GM12873 (cell line): ENCODE results near the gene PHF24.

Source experiments
- TF ChIP-seq, protein P1 (sequence below): IDR thresholded peaks from 2 replicates; pipeline ENCODE4 v1.5.1; 2012; ENCODE audit warnings: low read depth, mild to moderate bottlenecking, moderate library complexity, low read length, control low read depth; ENCODE audit not compliant: insufficient read depth; ENCODE audit errors: missing control alignments

Gene PHF24

DNA sequence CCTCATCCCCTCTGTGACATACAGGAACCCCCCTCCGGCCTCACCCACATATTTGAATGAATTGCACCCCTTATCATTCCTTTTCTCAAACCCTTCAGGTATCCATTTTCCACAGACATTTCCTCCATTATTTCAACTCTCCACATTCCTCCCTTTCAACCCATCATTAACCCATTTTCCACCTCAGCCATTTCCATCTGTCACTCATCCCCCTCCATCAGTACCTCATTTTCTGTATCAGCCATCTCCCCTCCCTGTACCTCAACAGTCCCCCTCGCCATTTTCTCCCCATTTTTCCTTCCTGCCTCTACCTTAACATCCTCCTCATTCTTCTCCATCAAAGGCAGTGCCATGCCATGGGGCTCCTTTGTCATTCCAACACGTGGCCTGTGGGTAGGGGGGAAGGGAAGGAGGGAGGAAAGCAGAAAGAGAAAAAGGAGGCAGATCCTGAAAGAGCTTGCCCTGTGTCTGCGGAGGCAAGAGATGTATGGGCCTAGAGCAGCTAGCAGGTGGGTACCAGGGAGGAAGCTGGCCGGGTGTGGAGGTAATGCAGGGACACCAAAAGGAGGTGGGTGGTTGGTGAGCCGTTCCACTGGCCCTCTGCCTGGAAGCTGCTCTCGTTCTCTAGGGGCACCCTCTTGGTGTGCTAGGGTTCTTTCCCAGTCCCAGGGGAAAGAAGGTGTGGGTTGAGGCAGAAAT is 33.0 kb downstream of the PHF24 start:
- TF ChIP-seq, protein P1, sequence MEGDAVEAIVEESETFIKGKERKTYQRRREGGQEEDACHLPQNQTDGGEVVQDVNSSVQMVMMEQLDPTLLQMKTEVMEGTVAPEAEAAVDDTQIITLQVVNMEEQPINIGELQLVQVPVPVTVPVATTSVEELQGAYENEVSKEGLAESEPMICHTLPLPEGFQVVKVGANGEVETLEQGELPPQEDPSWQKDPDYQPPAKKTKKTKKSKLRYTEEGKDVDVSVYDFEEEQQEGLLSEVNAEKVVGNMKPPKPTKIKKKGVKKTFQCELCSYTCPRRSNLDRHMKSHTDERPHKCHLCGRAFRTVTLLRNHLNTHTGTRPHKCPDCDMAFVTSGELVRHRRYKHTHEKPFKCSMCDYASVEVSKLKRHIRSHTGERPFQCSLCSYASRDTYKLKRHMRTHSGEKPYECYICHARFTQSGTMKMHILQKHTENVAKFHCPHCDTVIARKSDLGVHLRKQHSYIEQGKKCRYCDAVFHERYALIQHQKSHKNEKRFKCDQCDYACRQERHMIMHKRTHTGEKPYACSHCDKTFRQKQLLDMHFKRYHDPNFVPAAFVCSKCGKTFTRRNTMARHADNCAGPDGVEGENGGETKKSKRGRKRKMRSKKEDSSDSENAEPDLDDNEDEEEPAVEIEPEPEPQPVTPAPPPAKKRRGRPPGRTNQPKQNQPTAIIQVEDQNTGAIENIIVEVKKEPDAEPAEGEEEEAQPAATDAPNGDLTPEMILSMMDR, result no peak

DNA sequence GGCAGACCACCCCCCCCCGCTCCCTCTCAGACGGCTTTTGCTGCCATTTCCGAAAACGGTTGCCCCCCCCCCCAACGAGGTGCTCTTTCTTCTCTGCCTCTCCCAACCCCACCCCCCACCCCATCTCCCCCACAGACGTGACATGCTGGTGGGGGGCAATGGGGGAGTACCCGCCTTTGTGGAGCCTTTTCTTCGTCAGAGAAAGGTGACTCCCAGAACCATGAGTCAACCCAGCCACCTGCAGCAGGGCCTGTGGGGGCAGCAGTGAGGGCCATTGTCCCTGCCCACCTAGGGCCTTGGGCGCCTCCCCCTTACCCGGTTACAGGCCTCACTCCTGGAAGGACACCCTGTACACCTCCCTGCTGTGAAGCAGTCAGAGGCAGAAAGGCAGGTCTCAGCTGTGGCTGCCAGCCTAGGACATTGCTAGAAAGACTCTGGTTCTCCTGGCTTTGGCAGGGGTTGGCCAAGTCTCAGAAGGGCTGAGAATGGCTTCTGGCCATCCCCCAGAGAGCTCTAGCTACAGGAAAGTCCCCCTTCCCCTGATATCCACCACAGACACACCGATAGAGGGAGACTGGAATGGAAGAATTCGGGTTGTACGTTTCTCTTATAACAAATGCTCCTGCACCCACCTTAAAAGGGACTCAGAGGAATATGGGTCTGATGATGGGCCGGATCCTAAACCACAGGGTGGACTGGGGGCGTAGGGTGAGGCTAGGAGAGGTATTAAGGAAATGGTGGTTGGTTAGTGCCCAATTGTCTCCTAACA is 33.7 kb downstream of the PHF24 start:
- TF ChIP-seq, protein P1, result peak; percentile 48

DNA sequence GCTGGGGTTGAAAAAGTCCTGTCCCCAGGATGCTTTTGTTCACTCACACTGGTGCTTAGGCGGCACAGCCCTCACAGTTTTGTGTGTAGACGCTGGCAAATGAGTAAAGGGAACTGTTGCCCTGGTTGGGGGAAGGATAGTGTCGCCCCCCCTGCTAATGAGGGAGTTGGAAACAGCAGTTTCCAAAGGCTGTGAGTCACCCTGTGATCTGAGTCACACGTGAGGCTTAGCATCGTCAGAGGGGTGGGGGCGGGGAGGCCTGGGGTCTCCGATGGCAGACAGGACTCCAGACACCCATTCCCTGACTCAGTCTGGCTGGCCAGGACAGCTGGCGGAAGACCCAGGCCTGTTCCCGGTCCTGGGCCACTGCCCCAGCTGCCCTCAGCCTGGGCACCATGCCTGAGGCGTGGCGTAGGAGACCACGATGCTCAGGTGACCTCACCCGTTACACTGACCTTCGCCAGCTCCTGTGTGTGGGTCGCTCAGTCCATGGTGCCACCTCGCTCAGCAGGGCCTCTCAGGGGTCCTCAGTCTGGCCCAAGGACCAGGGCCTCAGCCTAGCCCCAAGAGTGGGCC is 34.4 kb downstream of the PHF24 start:
- TF ChIP-seq, protein P1, result no peak

DNA sequence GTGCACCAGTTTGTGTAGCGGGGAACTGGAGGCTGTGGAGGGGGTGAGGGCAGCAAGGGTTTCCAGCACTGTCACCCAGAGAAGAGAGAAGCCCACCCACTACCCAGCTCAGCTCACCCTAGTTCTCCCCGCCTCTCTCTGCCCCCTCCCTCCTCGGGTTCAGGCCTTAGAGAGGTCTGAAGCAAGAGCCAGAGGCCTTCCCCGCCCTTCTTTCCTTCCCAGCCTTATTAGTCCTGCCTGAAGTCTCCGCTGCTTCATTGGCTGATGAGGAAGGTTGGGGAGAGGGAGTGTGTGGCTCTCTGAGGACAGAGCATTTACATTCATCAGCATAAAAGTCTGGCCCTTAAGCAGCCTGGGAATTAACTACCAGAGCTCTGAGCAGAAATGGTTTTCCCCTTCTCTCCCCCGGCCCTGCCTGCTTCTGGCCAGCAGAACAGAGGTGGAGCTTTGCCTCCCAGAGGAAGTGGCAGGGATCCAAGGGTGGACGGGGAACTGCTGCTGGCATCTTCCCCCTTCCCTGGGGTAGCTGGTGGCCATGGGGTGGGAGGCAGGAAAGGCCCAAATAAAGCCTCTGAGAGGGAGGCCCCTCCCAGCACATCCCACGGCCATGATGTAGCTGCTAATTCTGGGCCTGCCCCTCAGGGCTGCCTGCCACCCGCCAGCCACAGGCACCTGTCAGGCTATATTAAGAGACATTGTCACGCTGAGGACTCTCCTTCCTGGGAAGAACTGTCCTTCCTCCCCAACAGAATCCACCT is 35.6 kb downstream of the PHF24 start:
- TF ChIP-seq, protein P1, result no peak

DNA sequence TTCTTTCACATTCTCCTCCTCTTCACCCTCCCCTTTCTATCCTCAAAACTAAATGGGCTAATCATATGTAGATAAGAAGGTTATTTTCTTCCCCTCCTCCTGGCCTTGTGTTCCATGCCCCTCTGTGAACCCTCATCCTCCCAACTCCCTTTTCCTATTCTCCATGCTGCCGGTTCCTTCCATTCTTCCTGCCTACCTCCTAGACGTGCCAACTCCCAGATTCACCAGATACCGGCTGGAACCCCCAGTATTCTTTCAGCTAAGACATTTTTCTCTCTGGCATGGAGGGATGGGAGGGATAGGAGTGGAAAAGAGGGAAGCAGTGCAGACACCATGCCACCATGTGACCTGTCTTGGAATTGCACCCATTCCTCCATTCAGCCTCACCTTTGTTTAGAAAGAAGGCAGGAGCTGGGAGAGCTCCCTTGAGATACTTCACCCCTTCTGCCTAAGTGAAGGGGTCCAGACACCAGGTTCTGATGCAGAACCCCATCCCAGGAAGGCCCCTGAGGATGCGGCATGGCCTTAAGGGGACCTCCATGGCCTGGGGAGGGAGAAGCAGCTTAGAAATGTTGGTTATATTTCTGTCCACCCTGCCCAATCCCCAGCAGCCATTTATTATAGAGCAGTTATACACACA is 36.3 kb downstream of the PHF24 start:
- TF ChIP-seq, protein P1, result peak; percentile 78

DNA sequence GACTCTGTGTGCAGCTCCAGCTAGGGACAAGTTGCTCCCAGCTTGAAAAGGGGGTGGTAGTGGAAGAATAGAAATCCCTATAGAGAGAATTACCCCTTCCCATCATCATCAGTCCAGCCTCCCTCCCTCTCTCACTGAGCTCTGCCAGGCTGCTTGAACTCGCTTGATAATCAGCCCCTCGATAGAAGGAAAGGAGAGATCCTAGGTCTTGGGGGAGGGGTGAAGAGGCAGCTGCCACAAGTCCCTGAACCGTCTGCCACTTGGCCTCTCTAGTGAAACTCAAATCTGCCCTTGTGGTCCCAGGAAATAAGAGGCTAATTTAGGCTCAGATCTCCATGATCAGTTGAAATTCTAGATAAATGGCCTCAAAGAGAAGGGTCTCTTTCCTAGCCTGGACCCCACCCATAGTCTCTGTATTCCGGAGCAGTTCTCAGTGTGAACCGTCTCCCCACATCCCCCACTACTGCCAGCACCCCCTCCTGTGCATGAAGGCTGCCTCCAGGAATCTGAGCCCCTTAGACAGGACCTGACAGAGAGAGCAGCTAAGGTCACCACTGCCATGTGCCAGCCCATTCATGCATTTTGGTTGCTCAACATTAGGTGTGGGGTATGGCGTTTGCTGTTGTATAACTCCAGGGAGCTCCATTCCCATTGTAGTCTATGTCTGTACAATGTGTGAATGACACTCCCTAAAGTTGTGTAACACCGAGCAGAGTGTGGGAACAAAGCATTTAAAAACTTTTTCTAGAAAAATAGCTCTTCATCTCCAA is 37.0 kb downstream of the PHF24 start:
- TF ChIP-seq, protein P1, result no peak
